OCI-LY3 (cell line): ENCODE results near the gene EIF3A.
"Not testable (repeated sequence)": the region's sequence is repeated elsewhere in the genome, so short reads cannot be mapped to it uniquely, and the experiment has no call there.

ENCODE experiments used
- H2AFZ ChIP-seq: fragments of 200-600, 300-600 bp; shearing (Covaris generic); 2 replicates; pipeline ENCODE4 v1.6.0; 2014; ENCODE audit warnings: antibody characterized with exemption, low read depth, low read length
- H3K27ac ChIP-seq: fragments of 200-600, 300-600 bp; sonication (generic); 2 replicates; pipeline ENCODE4 v1.5.1; 2014; ENCODE audit warnings: mild to moderate bottlenecking, low read length, moderate library complexity, mixed read lengths
- H3K27me3 ChIP-seq: fragments of 200-600, 300-600 bp; sonication (generic); 2 replicates; pipeline ENCODE4 v1.6.1; 2014; ENCODE audit warnings: low read depth, low read length, mixed read lengths
- H3K36me3 ChIP-seq: fragments of 200-600, 300-600 bp; sonication (generic); replicated peaks from 2 replicates; pipeline ENCODE3; 2014; ENCODE audit warnings: low read depth, low read length, mixed read lengths
- H3K4me1 ChIP-seq: fragments of 300-600, 200-600 bp; sonication (generic); 2 replicates; pipeline ENCODE4 v1.6.1; 2014; ENCODE audit warnings: low read length, mixed read lengths
- H3K4me2 ChIP-seq: fragments of 200-600, 300-600 bp; sonication (generic); 2 replicates; pipeline ENCODE4 v1.6.1; 2014; ENCODE audit warnings: low read length, mixed read lengths
- H3K4me3 ChIP-seq: fragments of 300-600, 200-600 bp; sonication (generic); 2 replicates; pipeline ENCODE4 v1.5.1; 2014; ENCODE audit warnings: antibody characterized with exemption, mild to moderate bottlenecking, low read length, moderate library complexity
- H3K79me2 ChIP-seq: fragments of 300-600, 200-600 bp; shearing (Covaris generic); 2 replicates; pipeline ENCODE4 v1.6.1; 2014; ENCODE audit warnings: mild to moderate bottlenecking, low read length, mixed read lengths
- H3K9ac ChIP-seq: fragments of 300-600, 200-600 bp; shearing (Covaris generic); 2 replicates; pipeline ENCODE4 v1.6.0; 2014; ENCODE audit warnings: mild to moderate bottlenecking, low read length, moderate library complexity
- H3K9me3 ChIP-seq: fragments of 200-600, 300-600 bp; shearing (Covaris generic); 2 replicates; pipeline ENCODE4 v1.6.1; 2014; ENCODE audit warnings: low read length, mixed read lengths; ENCODE audit not compliant: insufficient read depth
- H4K20me1 ChIP-seq: fragments of 200-600, 300-600 bp; sonication (generic); 2 replicates; pipeline ENCODE4 v1.6.1; 2016; ENCODE audit warnings: low read length, mixed read lengths; ENCODE audit not compliant: insufficient read depth
- CTCF ChIP-seq: fragments of 200-600, 300-600 bp; sonication (generic); IDR thresholded peaks from 2 replicates; pipeline ENCODE4 v1.5.1; 2014; ENCODE audit warnings: antibody characterized with exemption, low read length, low read depth
- EZH2phosphoT487 ChIP-seq: fragments of 200-600 bp; shearing (Covaris generic); IDR thresholded peaks from 2 replicates; pipeline ENCODE4 v1.6.1; 2018; ENCODE audit warnings: antibody characterized with exemption, mixed run types, low read depth

Gene EIF3A

DNA sequence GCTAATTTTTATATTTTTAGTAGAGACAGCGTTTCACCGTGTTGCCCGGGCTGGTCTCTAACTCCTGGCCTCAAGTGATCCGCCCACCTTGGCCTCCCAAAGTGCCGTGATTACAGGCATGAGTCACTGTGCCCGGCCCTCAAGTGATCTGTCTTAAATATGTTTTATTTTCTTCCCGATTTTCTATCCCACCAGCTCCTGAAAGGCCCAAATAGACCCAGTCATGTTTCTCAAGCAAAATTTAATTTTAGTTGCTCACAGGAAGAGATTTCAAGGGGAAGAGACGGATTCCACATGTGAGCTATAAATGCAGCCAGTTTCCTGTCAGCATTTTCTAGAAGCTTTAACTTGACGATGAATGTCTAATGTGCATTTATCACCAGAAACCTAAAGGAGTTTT is 35.3 kb upstream of the EIF3A start:
- H3K27me3 ChIP-seq: no peaks in the 10 kb centered on the region
- H3K4me2 ChIP-seq: no peak overlapping the region
- H3K36me3 ChIP-seq: no peaks in the 10 kb centered on the region
- H4K20me1 ChIP-seq: no peaks in the 10 kb centered on the region
- no peaks in the 10 kb centered on the region for H3K9me3 ChIP-seq
- no peak overlapping the region for H2AFZ ChIP-seq
- TF ChIP-seq EZH2phosphoT487 (no peak), CTCF (no peak)
- no peak overlapping the region for H3K27ac ChIP-seq
- H3K4me3 ChIP-seq: no peak overlapping the region
- no peaks in the 10 kb centered on the region for H3K4me1 ChIP-seq
- no peak overlapping the region for H3K9ac ChIP-seq
- H3K79me2 ChIP-seq: no peaks in the 10 kb centered on the region

GRCh38 chr10:119113751-119114732 is 33.4 kb upstream of the EIF3A start:
- no peak overlapping the region for H3K9ac ChIP-seq

DNA sequence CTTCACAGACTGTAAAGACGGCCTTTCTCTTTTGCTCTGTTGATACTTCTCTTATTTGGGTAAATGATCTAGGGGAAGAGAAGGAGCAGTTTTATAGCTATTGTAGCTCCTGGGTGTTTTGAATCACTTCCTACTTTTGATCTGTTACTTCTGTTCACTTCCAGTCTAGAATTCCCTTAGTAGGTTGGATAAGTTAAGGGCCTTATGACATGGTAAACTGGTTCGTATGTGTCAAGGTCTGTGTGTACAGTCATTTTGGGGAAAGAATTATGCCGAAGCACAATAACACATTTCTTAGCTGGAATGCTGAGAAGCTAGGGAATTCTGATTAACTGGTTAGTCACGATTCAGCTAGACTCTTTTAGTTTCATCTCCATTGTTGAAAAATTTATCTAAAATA is 31.4 kb upstream of the EIF3A start:
- no peaks in the 10 kb centered on the region for H3K79me2 ChIP-seq
- H3K27me3 ChIP-seq: no peaks in the 10 kb centered on the region
- H3K9ac ChIP-seq: no peak overlapping the region
- no peak for TF ChIP-seq EZH2phosphoT487
- no peak for TF ChIP-seq CTCF
- H3K27ac ChIP-seq: no peak overlapping the region
- H3K9me3 ChIP-seq: no peaks in the 10 kb centered on the region
- no peaks in the 10 kb centered on the region for H3K4me1 ChIP-seq
- H4K20me1 ChIP-seq: no peaks in the 10 kb centered on the region
- H3K4me3 ChIP-seq: no peak overlapping the region
- no peak overlapping the region for H2AFZ ChIP-seq
- H3K36me3 ChIP-seq: no peaks in the 10 kb centered on the region
- H3K4me2 ChIP-seq: no peak overlapping the region

More at GRCh38 chr10:119113751-119114732, 33.4 kb upstream of the EIF3A start:
- Histone ChIP-seq H4K20me1 (no peaks in the 10 kb centered on the region), H3K36me3 (no peaks in the 10 kb centered on the region), H3K27ac (no peak overlapping the region), H3K79me2 (no peaks in the 10 kb centered on the region), H3K9me3 (no peaks in the 10 kb centered on the region), H3K4me3 (no peak overlapping the region), H3K4me1 (no peaks in the 10 kb centered on the region), H2AFZ (no peak overlapping the region), H3K27me3 (no peaks in the 10 kb centered on the region), H3K4me2 (no peak overlapping the region)
- TF ChIP-seq CTCF (no peak), EZH2phosphoT487 (no peak)

DNA sequence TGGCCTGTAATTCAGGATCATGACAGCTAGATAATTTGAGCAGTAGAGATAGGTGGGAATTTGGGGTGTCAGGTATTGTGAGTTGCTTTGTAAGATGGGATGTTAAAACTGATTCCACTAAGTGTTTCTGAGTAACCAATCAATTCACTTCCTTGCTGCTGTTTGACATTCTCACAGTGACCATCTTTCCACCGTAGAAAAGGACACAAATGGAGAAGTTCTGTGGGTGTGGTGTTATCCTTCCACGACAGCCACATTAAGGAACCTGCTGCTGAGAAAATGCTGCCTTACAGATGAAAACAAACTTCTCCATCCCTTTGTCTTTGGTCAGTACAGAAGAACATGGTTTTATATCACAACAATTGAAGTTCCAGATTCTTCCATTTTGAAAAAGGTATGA is 27.2 kb upstream of the EIF3A start:
- not testable (repeated sequence) for H3K9ac ChIP-seq, H2AFZ ChIP-seq, H3K36me3 ChIP-seq, H3K27me3 ChIP-seq, H3K79me2 ChIP-seq, H3K4me1 ChIP-seq, H3K27ac ChIP-seq, H3K4me2 ChIP-seq, H3K4me3 ChIP-seq, H4K20me1 ChIP-seq, H3K9me3 ChIP-seq

GRCh38 chr10:119107106-119107505 is 26.5 kb upstream of the EIF3A start:
- H3K27ac ChIP-seq, H3K9me3 ChIP-seq, H3K27me3 ChIP-seq, H3K36me3 ChIP-seq, H3K4me3 ChIP-seq, H4K20me1 ChIP-seq, H3K4me2 ChIP-seq, H2AFZ ChIP-seq, H3K79me2 ChIP-seq, H3K9ac ChIP-seq, H3K4me1 ChIP-seq: not testable (repeated sequence)

- not testable (repeated sequence) for H3K27ac ChIP-seq, H3K36me3 ChIP-seq, H3K27me3 ChIP-seq, H2AFZ ChIP-seq, H3K9me3 ChIP-seq, H3K4me1 ChIP-seq, H4K20me1 ChIP-seq, H3K4me2 ChIP-seq, H3K9ac ChIP-seq, H3K4me3 ChIP-seq, H3K79me2 ChIP-seq
These were observed 25.3 kb upstream of the EIF3A start for GRCh38 chr10:119105899-119106298.
